ENCODE results near the gene KIF3A.

GRCh38 chr5:132785365-132785764 is 48.0 kb upstream of the KIF3A start:
- TF ChIP-seq CTCF (IDR thresholded peaks at IDR 0.05): no peak
- TF ChIP-seq POLR2A (IDR thresholded peaks at IDR 0.05): no peak
